Measurements from ENCODE around the gene SAC3D1. TPM values are rescaled to one million over a fixed set of nuclear protein-coding genes. Genes with fewer than 3 reads are reported as not detected.

The SAC3D1 gene
- total RNA-seq, 6 donors from 2014 or later: 9.1 to 18.9 (median 14.5) TPM

GRCh38 chr11:65083834-65084597 lies 43.0 kb downstream of the SAC3D1 start, which contains the start of the genes CDCA5 and ZFPL1:
TSS of gene CDCA5 (minus strand) at chr11:65084040. CDS start at chr11:65083978, 62 bp downstream.
TSS of gene ZFPL1 (plus strand) at chr11:65084222. CDS start at chr11:65084699, 477 bp downstream.
- Histone ChIP-seq H3K27ac (peak within 1 kb of the TSS; percentile 89 to 98 (median 96)), H3K4me1 (peaks cover 15 to 24% (median 19%) of the 10 kb centered on the region in 4 donors), H3K9me3 (no peaks in the 10 kb centered on the region), H3K4me3 (peak within 1 kb of the TSS; percentile 59 to 88 (median 82)), H3K27me3 (no peaks in the 10 kb centered on the region), H3K36me3 (peaks cover 8 to 41% (median 28%) of the 10 kb centered on the region in 4 donors)
- TF ChIP-seq, protein P1, sequence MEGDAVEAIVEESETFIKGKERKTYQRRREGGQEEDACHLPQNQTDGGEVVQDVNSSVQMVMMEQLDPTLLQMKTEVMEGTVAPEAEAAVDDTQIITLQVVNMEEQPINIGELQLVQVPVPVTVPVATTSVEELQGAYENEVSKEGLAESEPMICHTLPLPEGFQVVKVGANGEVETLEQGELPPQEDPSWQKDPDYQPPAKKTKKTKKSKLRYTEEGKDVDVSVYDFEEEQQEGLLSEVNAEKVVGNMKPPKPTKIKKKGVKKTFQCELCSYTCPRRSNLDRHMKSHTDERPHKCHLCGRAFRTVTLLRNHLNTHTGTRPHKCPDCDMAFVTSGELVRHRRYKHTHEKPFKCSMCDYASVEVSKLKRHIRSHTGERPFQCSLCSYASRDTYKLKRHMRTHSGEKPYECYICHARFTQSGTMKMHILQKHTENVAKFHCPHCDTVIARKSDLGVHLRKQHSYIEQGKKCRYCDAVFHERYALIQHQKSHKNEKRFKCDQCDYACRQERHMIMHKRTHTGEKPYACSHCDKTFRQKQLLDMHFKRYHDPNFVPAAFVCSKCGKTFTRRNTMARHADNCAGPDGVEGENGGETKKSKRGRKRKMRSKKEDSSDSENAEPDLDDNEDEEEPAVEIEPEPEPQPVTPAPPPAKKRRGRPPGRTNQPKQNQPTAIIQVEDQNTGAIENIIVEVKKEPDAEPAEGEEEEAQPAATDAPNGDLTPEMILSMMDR (IDR thresholded peaks at IDR 0.05): peak in 3 of 6 experiments; percentile 30 to 48 (median 39)
- TF ChIP-seq POLR2A (IDR thresholded peaks at IDR 0.05) (peak in 3 of 4 donors; percentile 45 to 82 (median 55)), EP300 (IDR thresholded peaks at IDR 0.05) (peak in 1 of 4 donors; percentile 63), POLR2AphosphoS5 (IDR thresholded peaks at IDR 0.05) (peak; percentile 96 to 98)
- peak; percentile 93 to 100 for DNase-seq
- WGBS, 2 donors: 0 to 1% methylated on average over 19 to 76 of the region's 79 CpGs
- ATAC-seq (ENCODE audit: low FRiP score in 2 of 2): peak; percentile 94 to 98

DNA sequence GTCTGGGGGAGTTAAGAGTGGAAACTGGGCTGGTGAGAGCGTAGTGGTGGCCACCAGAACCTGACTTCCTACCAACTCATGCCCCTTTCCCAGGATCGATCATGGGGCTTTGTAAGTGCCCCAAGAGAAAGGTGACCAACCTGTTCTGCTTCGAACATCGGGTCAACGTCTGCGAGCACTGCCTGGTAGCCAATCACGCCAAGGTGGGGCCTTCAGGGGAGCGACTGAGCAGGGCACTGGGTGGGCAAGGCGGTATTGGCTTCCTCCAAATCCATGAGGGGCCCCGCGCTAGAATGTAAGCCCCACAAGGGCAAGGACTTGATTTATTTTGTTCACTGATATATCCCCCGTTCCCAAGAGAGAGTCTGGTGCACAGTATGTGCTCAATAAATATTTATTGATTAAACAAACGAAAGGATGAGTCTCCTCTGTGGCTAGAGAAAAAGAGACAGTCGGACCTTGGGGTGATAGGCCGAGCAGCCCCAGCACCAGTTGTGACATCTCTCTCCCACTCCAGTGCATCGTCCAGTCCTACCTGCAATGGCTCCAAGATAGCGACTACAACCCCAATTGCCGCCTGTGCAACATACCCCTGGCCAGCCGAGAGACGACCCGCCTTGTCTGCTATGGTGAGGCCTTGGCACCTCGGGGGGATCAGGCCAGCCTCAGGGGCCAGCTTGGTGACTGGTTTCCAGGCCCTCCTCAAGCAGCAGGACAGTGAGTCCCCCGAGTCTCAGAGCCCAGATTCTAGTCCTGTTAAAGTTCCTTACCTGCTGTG lies 43.8 kb downstream of the SAC3D1 start:
- ATAC-seq (ENCODE audit: low FRiP score in 2 of 2): no peak
- Histone ChIP-seq H3K27me3 (no peaks in the 10 kb centered on the region), H3K9me3 (no peaks in the 10 kb centered on the region), H3K4me3 (peak overlapping the region; percentile 59 to 88 (median 82)), H3K27ac (peak overlapping the region; percentile 89 to 98 (median 96)), H3K36me3 (peaks cover 8 to 46% (median 31%) of the 10 kb centered on the region in 4 donors), H3K4me1 (peaks cover 15 to 24% (median 19%) of the 10 kb centered on the region in 4 donors)
- DNase-seq: no peak
- TF ChIP-seq, protein P1 (IDR thresholded peaks at IDR 0.05): no peak
- no peak for TF ChIP-seq POLR2A (IDR thresholded peaks at IDR 0.05)
- no peak for TF ChIP-seq EP300 (IDR thresholded peaks at IDR 0.05)
- no peak for TF ChIP-seq POLR2AphosphoS5 (IDR thresholded peaks at IDR 0.05)
- WGBS, 2 donors: 48% methylated on average over 20 to 23 of the region's 23 CpGs

GRCh38 chr11:65085446-65085845 lies 44.4 kb downstream of the SAC3D1 start:
- TF ChIP-seq EP300 (IDR thresholded peaks at IDR 0.05) (no peak), POLR2AphosphoS5 (IDR thresholded peaks at IDR 0.05) (no peak), POLR2A (IDR thresholded peaks at IDR 0.05) (no peak)
- TF ChIP-seq, protein P1 (IDR thresholded peaks at IDR 0.05): no peak
- H3K4me3 ChIP-seq: no peak overlapping the region
- ATAC-seq (ENCODE audit: low FRiP score in 2 of 2) (no peak), DNase-seq (no peak)
- H3K9me3 ChIP-seq: no peaks in the 10 kb centered on the region
- WGBS, 2 donors: 91 to 93% methylated on average over 4 of the region's 4 CpGs
- H3K36me3 ChIP-seq: peaks cover 8 to 46% (median 32%) of the 10 kb centered on the region in 4 donors
- H3K4me1 ChIP-seq: peaks cover 15 to 24% (median 19%) of the 10 kb centered on the region in 4 donors
- H3K27me3 ChIP-seq: no peaks in the 10 kb centered on the region
- no peak overlapping the region for H3K27ac ChIP-seq

DNA sequence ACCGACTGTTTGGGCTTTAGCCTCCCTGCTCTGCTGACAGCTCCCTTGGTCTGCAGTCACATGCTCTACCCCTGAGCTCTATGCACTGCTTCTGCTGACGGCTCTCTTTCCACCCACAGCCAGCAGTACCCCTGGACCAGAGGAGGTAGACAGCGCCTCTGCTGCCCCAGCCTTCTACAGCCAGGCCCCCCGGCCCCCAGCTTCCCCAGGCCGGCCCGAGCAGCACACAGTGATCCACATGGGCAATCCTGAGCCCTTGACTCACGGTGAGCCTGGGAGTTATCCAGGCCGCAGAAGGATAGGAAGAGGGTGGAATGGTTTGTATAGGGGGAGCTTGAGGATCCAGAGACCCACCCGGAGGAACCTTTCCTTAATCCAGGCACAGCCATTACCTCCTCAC lies 45.8 kb downstream of the SAC3D1 start:
- ATAC-seq (ENCODE audit: low FRiP score in 2 of 2) (no peak), DNase-seq (peak in 1 of 2 donors; percentile 62)
- Histone ChIP-seq H3K36me3 (peaks cover 8 to 46% (median 33%) of the 10 kb centered on the region in 4 donors), H3K4me3 (no peak overlapping the region), H3K27ac (no peak overlapping the region), H3K27me3 (no peaks in the 10 kb centered on the region), H3K9me3 (no peaks in the 10 kb centered on the region), H3K4me1 (peaks cover 15 to 24% (median 19%) of the 10 kb centered on the region in 4 donors)
- TF ChIP-seq POLR2AphosphoS5 (IDR thresholded peaks at IDR 0.05) (no peak), POLR2A (IDR thresholded peaks at IDR 0.05) (no peak), EP300 (IDR thresholded peaks at IDR 0.05) (no peak)
- TF ChIP-seq, protein P1 (IDR thresholded peaks at IDR 0.05): no peak
- WGBS, 2 donors: 90 to 97% methylated on average over 8 to 9 of the region's 9 CpGs
